ENCODE results near the gene SCN8A.
"Not testable (repeated sequence)": the region's sequence is repeated elsewhere in the genome, so short reads cannot be mapped to it uniquely, and the experiment has no call there.

DNA sequence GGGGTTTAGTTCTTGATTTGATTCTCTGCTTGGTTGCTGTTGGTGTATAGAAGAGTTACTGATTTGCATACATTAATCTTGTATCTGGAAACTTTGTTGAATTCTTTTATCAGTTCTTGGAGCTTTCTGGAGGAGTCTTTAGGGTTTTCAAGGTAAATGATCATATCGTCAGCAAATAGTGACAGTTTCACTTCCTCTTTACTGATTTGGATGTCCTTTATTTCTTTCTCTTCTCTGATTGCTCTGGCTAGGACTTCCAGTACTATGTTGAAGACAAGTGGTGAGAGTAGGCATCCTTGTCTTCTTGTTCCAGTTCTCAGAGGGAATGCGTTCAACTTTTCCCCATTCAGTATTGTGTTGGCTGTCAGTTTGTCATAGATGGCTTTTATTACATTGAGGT, 16.2 kb downstream of the SCN8A start:
- TF ChIP-seq, protein P1, sequence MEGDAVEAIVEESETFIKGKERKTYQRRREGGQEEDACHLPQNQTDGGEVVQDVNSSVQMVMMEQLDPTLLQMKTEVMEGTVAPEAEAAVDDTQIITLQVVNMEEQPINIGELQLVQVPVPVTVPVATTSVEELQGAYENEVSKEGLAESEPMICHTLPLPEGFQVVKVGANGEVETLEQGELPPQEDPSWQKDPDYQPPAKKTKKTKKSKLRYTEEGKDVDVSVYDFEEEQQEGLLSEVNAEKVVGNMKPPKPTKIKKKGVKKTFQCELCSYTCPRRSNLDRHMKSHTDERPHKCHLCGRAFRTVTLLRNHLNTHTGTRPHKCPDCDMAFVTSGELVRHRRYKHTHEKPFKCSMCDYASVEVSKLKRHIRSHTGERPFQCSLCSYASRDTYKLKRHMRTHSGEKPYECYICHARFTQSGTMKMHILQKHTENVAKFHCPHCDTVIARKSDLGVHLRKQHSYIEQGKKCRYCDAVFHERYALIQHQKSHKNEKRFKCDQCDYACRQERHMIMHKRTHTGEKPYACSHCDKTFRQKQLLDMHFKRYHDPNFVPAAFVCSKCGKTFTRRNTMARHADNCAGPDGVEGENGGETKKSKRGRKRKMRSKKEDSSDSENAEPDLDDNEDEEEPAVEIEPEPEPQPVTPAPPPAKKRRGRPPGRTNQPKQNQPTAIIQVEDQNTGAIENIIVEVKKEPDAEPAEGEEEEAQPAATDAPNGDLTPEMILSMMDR (conservative IDR thresholded peaks at IDR 0.05; ENCODE audit: low read depth, low read length): not testable (repeated sequence)
- TF ChIP-seq EZH2 (IDR thresholded peaks at IDR 0.05; ENCODE audit: borderline replicate concordance, low read depth, low read length, poor library complexity, severe bottlenecking): not testable (repeated sequence)

All from A673 (cell line).